Vagina (tissue), 2 donors: ENCODE measurements around the gene GCKR.

ENCODE experiments used
- CTCF ChIP-seq, 3 experiments: fragments of 450-650 bp in 2 of 3; fragments of 200-600 bp in 1 of 3; sonication (generic) in 1 of 3; IDR thresholded peaks; one replicate each; pipeline ENCODE4 v1.5.1; 2017 to 2019; ENCODE audit warnings: antibody characterized with exemption in 3 of 3, mild to moderate bottlenecking in 2 of 3, moderate library complexity in 2 of 3
- POLR2A ChIP-seq, 2 donors: fragments of 450-650 bp; IDR thresholded peaks; one replicate each; pipeline ENCODE4 v1.6.1; 2017; ENCODE audit warnings: antibody characterized with exemption in 2 of 2, mild to moderate bottlenecking in 2 of 2, moderate library complexity in 2 of 2

- no peak for TF ChIP-seq POLR2A (IDR thresholded peaks at IDR 0.05)
- no peak for TF ChIP-seq CTCF (IDR thresholded peaks at IDR 0.05)
Measured at GRCh38 chr2:27544143-27544821, 47.6 kb downstream of the GCKR start.
